Vagina (tissue), 2 donors: ENCODE measurements around the gene ABI1. TPM values are rescaled to one million over a fixed set of nuclear protein-coding genes. Genes with fewer than 3 reads are reported as not detected.

Experiments
- DNase-seq, 2 donors: peaks; one replicate each; pipeline ENCODE4 v3.0.0-alpha.2; 2017; ENCODE audit errors: extremely low spot score in 2 of 2
- H3K27ac ChIP-seq: fragments of 200-600 bp; sonication (generic); one replicate; pipeline ENCODE4 v1.5.1; 2019
- H3K27me3 ChIP-seq: fragments of 200-600 bp; sonication (generic); one replicate; pipeline ENCODE4 v1.5.1; 2019
- H3K36me3 ChIP-seq, 2 donors: fragments of 200-600 bp; sonication (generic); one replicate each; pipeline ENCODE4 v1.5.1; 2017 to 2019
- H3K4me1 ChIP-seq: fragments of 200-600 bp; sonication (generic); one replicate; pipeline ENCODE4 v1.5.1; 2019
- H3K4me3 ChIP-seq, 2 donors: fragments of 200-600 bp; sonication (generic); 1 replicate in 1 of 2; 2 replicates in 1 of 2; pipeline ENCODE4 v1.5.1; 2016 to 2019
- H3K9me3 ChIP-seq: fragments of 200-600 bp; sonication (generic); one replicate; pipeline ENCODE4 v1.5.1; 2019
- POLR2A ChIP-seq, 2 donors: fragments of 450-650 bp; IDR thresholded peaks; one replicate each; pipeline ENCODE4 v1.6.1; 2017; ENCODE audit warnings: antibody characterized with exemption in 2 of 2, mild to moderate bottlenecking in 2 of 2, moderate library complexity in 2 of 2
- POLR2AphosphoS5 ChIP-seq, 2 donors: sonication (generic); formaldehyde crosslinking; IDR thresholded peaks; one replicate each; pipeline ENCODE4 v1.9.0; 2017; ENCODE audit warnings: antibody characterized with exemption in 2 of 2, mild to moderate bottlenecking in 2 of 2, low read depth in 1 of 2; ENCODE audit not compliant: insufficient read depth in 1 of 2
- intact Hi-C: fragments of 100-400 bp; cut with DNase I; formaldehyde crosslinking; loops from one replicate; pipeline ENCODE4 v1.15.1; 2023
- small RNA-seq: library from RNA; depleted of rRNA; stranded (forward); fragments of <200 nt; gene quantifications from one replicate; pipeline ENCODE3, GENCODE V24; 2016
- total RNA-seq: library from RNA; depleted of rRNA; stranded (reverse); fragments of >200 nt; gene quantifications from one replicate; pipeline ENCODE4 v1.2.3, GENCODE V29; 2016
- TF ChIP-seq, protein P1 (sequence below), 3 experiments: fragments of 450-650 bp in 2 of 3; fragments of 200-600 bp in 1 of 3; sonication (generic) in 1 of 3; IDR thresholded peaks; one replicate each; pipeline ENCODE4 v1.5.1; 2017 to 2019; ENCODE audit warnings: antibody characterized with exemption in 3 of 3, mild to moderate bottlenecking in 2 of 3, moderate library complexity in 2 of 3

The ABI1 gene
- total RNA-seq, 1 donor from 2014 or later: 26.0 TPM

DNA sequence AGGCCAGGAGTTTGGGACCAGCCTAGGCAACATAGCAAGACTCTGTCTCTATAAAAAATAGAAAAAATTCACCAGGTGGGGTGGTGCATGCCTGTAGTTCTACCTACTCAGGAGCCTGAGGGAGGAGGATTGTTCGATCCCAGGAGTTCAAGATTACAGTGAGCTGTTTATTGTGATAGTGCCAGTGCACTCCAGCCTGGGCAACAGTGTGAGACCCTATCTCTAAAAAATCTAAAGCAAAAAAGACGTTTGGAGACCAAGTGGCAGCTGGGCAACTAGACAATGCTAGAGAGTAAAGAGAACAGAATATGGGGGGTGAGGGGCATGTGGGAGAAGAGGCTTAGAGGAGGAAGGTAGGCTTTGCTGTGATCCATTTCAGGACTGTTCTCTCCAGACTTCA is 161.8 kb downstream of the ABI1 start:
- no peak for DNase-seq
- Histone ChIP-seq H3K9me3 (no peaks in the 10 kb centered on the region), H3K27me3 (no peaks in the 10 kb centered on the region), H3K36me3 (no peaks in the 10 kb centered on the region), H3K4me3 (no peak overlapping the region), H3K4me1 (peaks cover 19% of the 10 kb centered on the region), H3K27ac (no peak overlapping the region)
- intact Hi-C loops: no loop called here
- TF ChIP-seq, protein P1, sequence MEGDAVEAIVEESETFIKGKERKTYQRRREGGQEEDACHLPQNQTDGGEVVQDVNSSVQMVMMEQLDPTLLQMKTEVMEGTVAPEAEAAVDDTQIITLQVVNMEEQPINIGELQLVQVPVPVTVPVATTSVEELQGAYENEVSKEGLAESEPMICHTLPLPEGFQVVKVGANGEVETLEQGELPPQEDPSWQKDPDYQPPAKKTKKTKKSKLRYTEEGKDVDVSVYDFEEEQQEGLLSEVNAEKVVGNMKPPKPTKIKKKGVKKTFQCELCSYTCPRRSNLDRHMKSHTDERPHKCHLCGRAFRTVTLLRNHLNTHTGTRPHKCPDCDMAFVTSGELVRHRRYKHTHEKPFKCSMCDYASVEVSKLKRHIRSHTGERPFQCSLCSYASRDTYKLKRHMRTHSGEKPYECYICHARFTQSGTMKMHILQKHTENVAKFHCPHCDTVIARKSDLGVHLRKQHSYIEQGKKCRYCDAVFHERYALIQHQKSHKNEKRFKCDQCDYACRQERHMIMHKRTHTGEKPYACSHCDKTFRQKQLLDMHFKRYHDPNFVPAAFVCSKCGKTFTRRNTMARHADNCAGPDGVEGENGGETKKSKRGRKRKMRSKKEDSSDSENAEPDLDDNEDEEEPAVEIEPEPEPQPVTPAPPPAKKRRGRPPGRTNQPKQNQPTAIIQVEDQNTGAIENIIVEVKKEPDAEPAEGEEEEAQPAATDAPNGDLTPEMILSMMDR (IDR thresholded peaks at IDR 0.05): no peak
- TF ChIP-seq POLR2A (IDR thresholded peaks at IDR 0.05) (no peak), POLR2AphosphoS5 (IDR thresholded peaks at IDR 0.05; ENCODE audit: insufficient read depth in 1 of 2, low read depth in 1 of 2) (no peak)

DNA sequence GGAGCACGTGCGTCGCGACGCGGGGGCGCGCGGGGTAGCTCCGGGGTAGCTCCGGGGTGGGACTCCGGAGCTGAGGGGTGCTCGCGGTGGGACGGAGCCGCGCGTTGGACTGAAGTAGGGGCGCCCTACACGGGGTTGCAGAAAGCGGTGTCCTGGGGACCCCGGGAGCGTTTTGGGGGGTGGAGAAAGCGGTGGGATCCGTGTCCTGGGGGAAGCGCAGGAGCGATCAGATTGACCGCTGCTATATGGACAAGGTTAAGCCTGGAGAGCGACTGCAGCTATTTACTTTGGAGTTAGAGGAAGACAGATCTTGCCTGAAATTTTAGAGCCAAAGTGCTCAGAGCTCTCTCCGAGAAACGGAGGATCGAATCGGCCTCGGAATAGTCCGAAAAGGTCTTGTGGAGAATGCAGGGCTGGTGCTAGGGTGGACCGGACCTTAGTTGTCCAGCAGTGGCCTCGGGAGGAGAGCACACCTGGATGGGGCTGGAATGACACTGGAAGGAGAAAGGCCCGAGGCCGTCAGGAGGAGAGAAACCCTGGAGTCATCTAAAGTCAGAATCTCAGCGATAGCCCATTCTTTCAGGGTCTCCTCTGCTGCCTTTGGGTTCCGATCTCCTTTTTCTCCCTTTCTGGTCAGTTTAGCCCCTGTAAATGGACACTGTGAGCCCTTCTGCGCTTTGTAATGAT is 162.7 kb downstream of the ABI1 start:
- no peaks in the 10 kb centered on the region for H3K36me3 ChIP-seq
- TF ChIP-seq, protein P1 (IDR thresholded peaks at IDR 0.05): no peak
- TF ChIP-seq POLR2AphosphoS5 (IDR thresholded peaks at IDR 0.05; ENCODE audit: insufficient read depth in 1 of 2, low read depth in 1 of 2) (no peak), POLR2A (IDR thresholded peaks at IDR 0.05) (no peak)
- no peaks in the 10 kb centered on the region for H3K27me3 ChIP-seq
- intact Hi-C loops: no loop called here
- H3K9me3 ChIP-seq: no peaks in the 10 kb centered on the region
- H3K4me1 ChIP-seq: peaks cover 19% of the 10 kb centered on the region
- peak overlapping the region; percentile 87 for H3K27ac ChIP-seq
- peak overlapping the region; percentile 68 to 86 for H3K4me3 ChIP-seq
- no peak for DNase-seq

DNA sequence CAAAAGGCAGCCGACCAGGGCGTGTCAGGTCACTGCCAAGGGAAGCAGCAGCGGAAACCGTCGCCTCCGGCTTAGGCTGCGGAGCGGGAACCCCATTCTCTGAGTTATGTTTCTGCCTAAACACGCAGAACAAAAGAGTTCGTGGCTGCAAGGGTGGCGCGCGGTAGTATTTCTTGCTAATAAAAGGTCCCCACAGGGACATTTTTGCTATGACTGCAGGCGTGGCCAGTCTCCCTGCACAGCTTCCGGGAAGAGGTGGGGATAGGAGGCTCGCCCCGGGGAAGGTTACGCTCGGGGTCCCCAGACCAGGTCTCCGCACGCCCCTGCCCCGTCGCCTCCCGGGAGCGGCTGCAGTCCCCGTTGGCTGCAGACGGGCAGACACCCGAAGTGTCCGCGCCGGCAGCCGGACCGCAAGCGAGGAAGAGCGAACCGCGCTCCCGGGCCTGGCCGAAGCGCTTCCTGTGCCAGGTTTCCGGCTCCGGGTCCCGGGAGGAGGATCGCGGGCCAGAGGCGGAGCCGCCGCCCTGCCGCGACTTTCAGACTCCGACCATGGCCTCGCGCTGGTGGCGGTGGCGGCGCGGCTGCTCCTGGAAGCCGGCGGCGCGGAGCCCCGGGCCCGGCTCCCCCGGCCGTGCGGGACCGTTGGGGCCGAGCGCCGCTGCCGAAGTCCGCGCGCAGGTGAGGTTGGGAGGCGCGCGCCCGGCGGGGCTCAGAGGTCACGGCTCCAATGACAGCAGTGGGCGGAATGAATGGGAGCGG is 163.4 kb downstream of the ABI1 start, which contains the start of gene PDSS1:
Gene PDSS1 (plus strand): TSS at position 539 of the 759 bp plus-strand sequence. CDS start 11 bp downstream, at position 550.
- TF ChIP-seq, protein P1 (IDR thresholded peaks at IDR 0.05): no peak
- TF ChIP-seq POLR2AphosphoS5 (IDR thresholded peaks at IDR 0.05; ENCODE audit: insufficient read depth in 1 of 2, low read depth in 1 of 2): peak; percentile 29 to 86
- TF ChIP-seq POLR2A (IDR thresholded peaks at IDR 0.05): no peak
- H3K36me3 ChIP-seq: no peaks in the 10 kb centered on the region
- H3K4me1 ChIP-seq: peaks cover 19% of the 10 kb centered on the region
- H3K4me3 ChIP-seq: peak within 1 kb of the TSS; percentile 68 to 86
- DNase-seq: no peak
- peak within 1 kb of the TSS; percentile 87 for H3K27ac ChIP-seq
- H3K27me3 ChIP-seq: no peaks in the 10 kb centered on the region
- H3K9me3 ChIP-seq: no peaks in the 10 kb centered on the region
- intact Hi-C loops: no loop called here

DNA sequence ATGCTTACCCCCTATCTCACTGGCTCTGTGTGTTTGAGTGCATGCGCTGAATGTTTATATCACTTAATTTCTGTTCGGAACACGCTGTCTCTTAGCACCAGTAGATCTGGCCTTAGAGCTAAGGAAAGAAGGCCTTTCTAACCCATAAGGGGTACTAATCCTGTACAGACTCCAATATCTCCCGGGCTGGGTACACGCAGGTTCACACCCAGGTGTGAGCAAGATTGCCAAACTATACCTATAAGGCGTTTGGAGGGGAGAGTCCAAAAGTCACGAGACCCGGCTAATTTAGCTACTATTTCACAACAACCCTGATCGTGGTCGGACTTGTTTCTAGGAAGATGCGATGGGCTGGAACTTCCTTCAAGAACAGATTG is 164.0 kb downstream of the ABI1 start:
- H3K36me3 ChIP-seq: no peaks in the 10 kb centered on the region
- H3K27me3 ChIP-seq: no peaks in the 10 kb centered on the region
- no peak for TF ChIP-seq POLR2A (IDR thresholded peaks at IDR 0.05)
- TF ChIP-seq POLR2AphosphoS5 (IDR thresholded peaks at IDR 0.05; ENCODE audit: insufficient read depth in 1 of 2, low read depth in 1 of 2): no peak
- TF ChIP-seq, protein P1 (IDR thresholded peaks at IDR 0.05): no peak
- H3K4me1 ChIP-seq: peaks cover 19% of the 10 kb centered on the region
- intact Hi-C loops: no loop called here
- DNase-seq: no peak
- no peaks in the 10 kb centered on the region for H3K9me3 ChIP-seq
- peak overlapping the region; percentile 87 for H3K27ac ChIP-seq
- peak overlapping the region; percentile 68 to 86 for H3K4me3 ChIP-seq

Small RNA genes within 50 kb of the gene (small RNA-seq; reads per million reads assigned to genes)
- gene RF00191 (not detected), gene RNU6-946P (not detected)

Other genes with a start within 250 kb of the ABI1 start
- 18.4 TPM for gene PDSS1, start 163.3 kb downstream of the ABI1 start, total RNA-seq
- gene ANKRD26, start 239.5 kb upstream of the ABI1 start, total RNA-seq: 8.8 TPM